ENCODE results near the gene ENAM.
"Not testable (repeated sequence)": the region's sequence is repeated elsewhere in the genome, so short reads cannot be mapped to it uniquely, and the experiment has no call there.

The ENAM gene

DNA sequence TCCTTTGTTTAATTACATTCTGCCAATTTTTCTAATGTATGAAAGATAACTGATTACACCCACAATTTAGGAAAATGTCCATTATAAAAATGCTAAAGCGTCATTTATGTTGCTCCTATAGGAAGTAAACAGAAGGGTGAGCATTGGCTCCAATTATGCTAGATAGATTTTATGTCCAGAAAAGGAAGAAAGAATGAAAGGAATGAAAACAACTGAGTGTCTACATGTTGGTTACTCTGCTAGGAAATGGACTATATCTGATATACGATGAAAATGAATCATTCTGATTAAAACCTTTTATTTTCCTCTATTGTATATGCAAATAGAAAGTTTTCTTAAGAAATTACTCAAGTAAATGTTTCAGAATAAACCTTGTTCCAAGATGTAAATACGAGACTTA lies 1.6 kb downstream of the ENAM start:
- no peak for DNase-seq

DNA sequence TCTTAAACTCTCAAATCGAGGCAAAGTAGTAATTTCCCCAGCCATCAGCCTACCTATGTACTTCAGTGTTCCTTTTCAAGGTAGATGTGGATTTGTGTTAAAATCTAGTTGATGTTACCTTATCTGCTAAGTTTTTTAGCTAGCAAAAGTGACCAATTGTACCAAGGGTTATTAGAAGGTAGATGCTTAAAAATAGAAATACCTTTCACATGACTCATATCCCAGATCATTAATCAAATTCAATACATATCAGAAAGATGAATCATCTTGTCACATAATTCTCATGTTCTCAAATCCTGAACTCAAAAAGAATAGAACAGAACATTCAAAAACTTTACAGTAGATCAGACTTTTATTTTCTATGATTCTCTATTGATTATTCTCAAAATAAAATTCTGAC lies 3.5 kb downstream of the ENAM start:
- no peak for DNase-seq

DNA sequence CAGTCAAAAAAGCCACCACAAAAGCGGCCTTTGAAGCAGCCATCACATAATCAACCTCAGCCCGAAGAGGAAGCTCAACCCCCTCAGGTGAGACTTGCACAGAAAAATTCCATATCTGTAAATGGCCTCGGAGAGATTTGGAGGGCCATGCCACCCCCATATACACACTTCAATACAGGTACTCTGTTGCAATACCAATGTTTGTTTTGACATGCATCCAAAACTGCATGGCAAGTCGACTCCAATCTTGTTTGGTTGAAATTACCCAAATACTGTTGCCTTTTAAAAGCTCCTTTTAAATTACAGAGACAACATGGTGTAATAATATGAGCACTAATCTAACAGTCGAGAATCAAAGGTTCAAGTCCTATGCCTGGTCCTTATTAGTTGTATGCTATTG lies 5.9 kb downstream of the ENAM start:
- no peak for DNase-seq

DNA sequence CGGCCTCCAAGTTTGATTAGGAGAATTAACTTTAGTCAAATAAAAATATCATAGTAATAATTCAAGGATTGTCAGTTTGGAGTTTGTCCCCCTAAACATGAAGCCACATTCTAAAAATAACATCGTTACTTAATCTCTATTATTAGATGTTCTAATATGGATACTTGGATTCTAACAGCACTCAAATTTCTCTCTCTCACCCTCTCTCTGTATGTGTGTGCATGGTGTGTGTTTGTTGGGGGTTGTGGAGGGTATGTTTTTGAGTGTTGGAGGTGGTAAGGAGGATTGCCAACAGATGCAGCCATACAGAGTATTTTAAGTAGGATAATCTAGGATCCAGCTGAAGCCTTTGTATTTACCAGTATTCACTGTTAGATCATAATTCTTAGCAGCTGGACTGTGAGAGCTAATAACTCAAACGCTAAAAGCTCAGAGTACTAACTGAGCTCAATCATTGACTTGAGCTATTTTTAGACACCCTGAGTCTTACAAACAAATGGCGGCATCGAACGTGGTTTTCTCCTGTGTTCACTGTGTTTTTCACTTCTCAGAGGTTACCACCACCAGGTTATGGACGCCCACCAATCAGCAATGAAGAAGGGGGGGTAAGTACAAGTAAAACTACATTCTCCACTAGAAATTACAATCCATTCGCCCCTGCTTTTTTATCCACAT lies 8.8 kb downstream of the ENAM start:
- DNase-seq, result no peak

DNA sequence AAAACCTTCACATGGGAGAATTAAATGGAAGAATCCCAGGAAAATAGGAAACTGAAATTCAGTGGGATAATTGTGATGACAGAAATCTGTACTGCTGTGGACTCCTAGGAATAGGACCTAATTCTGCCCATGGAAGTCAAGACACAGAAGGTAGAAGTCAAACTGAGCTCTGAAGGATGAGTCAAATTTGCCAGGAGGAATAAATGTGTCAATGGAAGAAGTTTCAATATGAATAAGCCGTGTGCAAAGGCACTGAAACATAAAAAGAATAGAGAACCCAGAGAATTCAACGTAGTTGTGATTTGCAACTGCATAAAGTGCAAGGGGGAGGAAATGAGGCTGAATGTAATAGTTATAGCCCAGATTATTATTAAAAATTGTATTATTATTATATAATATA lies 11.6 kb downstream of the ENAM start:
- DNase-seq, result no peak

DNA sequence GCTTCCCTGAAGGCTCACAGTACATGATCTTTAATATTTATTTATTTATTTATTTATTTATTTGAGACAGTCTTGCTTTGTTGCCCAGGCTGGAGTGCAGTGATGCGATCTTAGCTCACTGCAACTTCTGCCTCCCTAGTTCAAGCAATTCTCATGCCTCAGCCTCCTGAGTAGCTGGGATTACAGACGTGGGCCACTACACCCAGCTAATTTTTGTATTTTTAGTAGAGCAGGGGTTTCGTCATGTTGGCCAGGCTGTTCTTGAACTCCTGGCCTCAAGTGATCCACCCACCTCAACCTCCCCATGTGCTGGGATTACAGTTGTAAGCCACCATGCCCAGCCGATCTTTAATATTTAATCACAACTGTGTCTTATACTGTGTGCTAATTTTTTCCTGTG lies 22.2 kb downstream of the ENAM start:
- not testable (repeated sequence) for DNase-seq

DNA sequence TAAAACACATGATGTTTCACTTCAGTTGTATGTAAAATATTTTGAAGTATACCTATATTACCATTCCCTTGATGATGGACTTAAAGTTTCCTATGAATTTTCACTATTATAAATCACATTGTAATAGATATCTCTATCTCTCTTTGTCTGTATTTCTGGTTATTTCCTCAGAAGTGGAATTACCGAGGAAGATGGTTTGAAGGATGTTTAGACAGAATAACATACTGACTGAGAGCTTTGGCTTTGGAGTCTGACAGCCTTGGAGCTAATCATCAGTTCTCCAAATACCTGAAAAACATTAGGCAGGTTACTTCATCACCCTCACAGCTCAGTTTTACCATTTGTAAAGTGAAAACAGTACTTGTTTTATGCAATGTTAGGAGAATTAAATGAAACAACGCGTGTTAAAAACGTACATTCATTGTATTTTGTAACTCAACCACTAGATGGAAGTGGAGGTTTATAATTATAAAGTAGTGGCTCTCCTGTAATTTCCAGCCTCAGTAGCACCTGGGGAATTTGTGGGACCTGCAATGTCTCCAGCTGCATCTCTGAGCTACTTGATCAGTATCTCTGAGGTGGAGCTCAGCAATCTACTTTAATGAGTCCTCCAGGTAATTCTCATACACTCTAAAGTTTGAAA lies 23.4 kb downstream of the ENAM start:
- no peak for DNase-seq

DNA sequence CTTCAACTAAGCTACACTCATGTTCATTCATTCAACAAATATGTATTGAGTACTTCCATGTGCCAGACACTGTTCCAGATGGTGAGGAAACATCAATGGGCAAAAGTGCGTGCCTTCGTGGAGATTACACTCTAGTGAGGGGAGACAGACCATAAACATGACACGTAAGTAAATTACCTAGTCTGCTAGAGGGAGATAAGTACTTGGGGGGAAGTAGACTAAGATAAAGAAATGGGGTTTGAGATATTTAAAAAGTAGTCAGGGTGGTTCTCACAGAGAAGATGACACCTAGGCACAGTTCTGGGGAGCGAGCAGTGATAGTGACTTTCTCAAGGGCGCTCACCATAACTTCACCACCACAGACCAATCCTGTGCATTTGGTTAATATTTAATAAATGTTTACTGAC lies 26.1 kb downstream of the ENAM start:
- DNase-seq, result no peak

DNA sequence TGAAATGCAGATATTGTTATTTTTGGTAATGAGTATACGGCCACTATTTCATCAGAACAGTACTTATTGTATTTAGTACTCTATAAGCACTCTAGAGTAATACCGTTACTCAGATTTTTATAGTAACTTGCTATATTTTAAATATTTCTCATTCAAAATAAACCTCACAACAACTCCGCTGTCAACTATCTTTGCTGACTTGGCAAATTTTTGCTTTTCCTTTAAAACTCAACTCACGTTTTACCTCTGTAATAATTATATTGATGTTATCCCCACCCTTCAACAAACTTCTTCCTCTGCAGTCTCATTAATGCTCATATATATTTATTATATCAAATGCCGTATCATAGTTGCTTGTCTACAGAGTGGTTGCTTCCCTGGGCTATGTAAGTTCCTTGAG lies 28.8 kb downstream of the ENAM start:
- no peak for DNase-seq

DNA sequence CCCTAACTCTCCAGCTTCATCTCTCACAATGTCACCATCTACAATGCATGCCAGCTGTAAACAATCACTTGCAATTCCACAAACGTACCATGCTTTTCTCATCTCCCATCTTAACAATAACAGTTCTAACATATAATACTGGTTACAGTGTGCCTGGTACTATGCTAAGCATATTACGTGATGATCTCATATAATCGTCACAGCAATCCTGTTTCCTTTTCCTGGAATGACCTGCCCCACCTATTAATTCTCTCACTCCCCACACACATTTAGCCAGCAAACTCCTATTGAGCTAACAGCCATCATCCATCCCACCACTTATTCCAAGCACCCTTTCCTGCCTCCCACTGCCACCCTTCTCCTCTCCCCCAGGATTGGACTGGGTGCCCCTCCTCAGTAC lies 29.9 kb downstream of the ENAM start:
- no peak for DNase-seq

DNA sequence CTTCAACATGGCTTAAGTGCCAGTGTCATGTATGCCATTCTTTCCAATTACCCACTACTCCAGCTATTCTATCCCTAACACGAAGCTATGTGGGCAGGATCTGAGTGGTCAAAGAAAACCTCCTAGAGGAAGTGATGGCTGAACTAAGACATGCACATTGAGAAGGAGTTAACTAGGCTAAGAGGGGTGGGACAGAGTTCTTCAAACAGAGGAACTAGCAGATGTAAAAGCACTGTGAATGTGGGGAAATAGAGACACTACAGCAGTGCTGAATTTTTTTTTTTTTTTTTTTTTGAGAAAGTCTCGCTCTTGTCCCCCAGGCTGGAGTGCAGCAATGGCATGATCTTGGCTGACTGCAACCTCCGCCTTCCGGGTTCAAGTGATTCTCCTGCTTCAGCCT lies 31.6 kb downstream of the ENAM start:
- no peak for DNase-seq

DNA sequence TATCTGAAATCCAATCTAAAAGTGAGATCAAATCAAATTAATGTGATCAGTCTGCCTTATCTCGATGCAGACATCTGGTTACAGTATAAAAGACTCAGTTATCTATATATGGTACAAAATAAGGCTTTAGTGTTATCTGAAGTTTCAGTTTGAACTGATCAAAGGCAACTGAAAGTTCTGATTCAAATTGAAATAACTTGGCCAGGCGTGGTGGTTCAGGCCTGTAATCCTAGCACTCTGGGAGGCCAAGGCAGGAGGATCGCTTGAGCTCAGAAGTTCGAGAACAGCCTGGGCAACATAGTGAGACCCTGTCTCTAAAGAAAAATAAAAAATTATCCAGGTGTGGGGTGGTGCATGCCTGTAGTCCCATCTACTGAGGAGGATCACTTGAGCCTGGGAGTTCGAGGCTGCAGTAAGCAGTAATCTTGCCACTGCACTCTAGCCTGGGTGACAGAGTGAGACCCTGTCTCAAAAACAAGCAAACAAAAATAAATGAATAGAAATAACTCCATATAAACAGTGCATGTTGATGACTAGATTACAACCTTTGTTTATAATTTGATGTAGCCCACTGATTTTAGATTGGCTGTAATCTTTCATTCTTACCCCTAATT lies 32.9 kb downstream of the ENAM start:
- not testable (repeated sequence) for DNase-seq

DNA sequence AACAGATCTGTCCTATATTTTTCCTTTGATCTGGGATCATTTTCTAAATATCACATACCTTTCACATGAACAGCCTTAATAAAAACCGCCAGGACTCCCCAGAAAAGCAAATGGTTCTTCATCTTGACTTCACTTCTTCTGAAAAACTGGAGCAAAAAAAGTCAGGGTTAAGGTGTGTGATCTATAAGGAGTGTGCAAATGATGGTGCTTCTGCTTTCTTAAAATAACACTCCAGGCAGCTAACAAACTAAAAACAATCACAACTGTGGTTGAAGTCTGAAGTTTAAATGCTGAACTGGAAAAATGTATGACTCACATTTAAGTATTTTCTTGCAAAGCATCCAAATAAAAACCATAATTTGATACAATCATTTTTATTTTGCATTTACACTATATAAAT lies 37.8 kb downstream of the ENAM start, which contains the start of gene JCHAIN:
Gene JCHAIN, minus strand, starts transcription at position 140 of the 400 bp plus-strand sequence. Its CDS starts 18 bp downstream, at position 122.
- DNase-seq, result no peak

DNA sequence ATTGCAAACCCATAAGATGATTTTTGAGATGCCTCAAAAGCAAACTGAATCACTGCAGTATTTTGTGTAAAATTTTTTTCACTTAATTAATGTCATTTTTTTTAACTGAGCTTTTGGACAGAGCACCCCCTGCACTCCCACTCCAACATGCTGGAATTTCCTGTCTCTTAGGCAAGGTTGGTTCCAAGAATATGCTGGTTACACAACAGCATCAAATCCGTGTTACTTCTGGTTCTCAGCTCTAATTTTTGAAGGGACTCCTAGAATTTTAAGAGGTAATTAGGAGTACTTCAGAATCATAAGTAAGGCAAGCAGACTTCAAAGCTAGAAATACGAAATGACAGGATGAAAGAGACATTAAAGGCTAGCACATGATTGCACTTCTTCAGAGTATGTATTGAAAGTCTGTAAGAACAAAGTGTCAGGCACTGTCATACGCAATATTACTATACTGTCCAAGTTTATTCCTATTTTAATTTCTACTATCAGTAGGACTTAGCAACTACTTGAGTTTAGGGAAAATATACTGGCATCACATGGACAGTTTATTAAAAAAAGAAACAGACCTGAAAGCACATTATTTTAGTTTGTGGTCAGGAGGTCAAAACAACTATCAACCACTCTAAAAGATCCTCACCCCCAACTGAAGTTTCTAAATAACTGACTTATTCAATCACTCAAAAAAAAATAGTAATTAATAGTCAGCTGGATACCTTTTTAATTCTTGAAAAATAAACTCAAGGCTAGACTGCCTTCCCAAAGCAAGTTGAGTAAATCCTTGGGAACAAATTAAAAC lies 39.4 kb downstream of the ENAM start:
- no peak for DNase-seq

DNA sequence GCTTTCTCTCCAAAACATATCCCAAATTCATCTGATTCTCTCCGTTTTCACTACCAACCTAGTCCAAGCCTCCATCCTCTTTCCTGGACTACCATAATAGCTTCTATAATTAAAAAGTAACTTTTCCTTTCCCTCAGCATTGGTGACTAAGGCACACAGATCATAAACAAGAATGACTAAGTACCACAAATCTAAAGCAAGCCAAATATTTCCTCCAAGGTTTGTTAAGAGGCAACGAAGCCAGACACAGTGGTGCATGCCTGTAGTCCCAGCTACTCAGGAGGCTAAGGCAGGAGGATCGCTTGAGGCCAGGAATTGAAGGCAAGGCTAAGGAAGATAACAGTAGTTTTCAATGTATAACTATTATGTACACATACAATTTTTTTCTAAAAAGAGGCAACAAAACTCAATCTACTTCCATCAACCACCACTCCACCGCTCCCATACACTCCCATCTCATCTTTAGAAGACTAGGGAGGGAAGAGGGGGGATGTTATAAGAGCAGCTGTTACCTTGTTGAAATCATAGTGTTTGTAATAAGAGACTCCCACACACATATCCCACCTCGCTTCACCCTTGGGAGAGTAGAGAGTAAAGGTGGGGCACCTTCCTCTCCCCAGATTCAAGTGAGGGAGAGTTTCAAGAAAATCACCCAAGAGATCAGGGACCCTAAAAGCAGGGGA lies 41.9 kb downstream of the ENAM start:
- DNase-seq, result no peak

DNA sequence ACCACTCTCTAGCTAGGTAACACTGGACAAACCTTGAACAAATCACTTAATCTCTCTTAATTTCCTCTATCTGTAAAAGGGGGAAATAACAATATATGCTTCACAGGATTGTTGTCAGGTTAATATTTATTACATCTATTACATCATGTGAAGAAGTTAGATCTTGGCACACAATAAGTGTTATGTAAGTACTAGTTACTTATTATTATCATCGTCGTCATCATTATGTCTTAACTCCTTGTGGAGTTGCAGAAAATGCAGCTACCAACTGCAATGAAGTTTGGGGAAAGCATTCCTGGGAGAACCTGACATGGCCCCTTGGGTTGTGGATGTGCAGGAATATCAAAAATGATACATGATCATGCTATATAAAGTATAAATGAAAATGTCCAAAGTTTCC lies 42.5 kb downstream of the ENAM start:
- no peak for DNase-seq

DNA sequence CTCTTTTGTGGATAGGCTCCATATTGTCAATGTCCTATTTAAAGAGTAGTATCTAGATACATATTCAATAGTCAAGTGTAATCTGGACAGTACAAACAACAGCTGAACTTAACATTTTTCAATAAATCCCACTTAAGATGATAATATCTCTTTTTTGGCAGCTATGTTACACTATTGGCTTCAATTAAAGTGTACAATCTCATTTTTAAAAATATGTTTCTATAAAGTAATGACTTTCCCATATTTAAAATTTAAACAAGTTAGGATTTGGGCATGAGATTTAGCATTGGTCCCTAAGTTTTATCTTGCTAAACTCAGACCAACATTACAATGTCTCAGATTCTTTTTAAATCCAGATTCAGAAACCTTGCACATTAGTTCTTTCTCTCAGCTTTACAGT lies 45.6 kb downstream of the ENAM start:
- DNase-seq, result no peak

DNA sequence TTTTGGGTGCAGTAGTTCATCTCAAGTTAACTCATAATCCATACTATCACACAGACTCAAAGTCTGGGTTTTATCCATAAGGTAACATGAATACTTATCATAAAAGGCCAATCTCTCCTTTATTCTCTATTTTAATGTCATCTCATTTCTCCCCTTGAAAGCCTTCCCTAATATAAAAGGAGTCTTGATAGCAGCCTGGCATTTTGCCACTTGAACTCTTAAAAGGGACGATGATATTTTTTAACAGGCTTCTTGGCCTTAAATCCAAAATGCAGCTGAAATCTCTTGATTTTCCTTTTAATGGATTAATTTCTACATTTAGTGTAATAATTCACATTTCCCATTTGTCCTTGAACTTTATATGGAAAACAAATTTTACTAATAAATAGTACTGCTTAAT lies 46.2 kb downstream of the ENAM start:
- DNase-seq, result no peak

DNA sequence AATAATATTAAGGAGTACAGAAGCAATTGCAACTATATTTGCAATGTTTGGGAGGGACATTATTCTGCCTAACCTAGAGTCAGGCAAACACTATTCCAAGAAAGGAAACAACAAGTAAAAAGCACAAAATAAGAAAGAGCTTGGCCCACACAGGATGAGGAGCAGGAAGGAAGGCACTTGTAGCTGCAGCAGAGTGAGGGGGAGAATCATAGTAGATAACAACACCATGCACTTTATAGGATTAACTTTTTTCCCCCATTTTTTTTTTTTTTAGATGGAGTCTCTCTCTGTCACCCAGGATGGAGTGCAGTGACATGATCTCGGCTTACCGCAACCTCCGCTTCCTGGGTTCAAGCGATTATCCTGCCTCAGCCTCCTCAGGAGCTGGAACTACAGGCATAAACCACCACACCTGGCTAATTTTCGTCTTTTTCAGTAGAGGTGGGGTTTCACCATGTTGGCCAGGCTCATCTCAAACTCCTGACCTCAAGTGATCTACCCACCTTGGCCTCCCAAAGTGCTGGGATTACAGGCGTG lies 48.1 kb downstream of the ENAM start:
- no peak for DNase-seq

DNA sequence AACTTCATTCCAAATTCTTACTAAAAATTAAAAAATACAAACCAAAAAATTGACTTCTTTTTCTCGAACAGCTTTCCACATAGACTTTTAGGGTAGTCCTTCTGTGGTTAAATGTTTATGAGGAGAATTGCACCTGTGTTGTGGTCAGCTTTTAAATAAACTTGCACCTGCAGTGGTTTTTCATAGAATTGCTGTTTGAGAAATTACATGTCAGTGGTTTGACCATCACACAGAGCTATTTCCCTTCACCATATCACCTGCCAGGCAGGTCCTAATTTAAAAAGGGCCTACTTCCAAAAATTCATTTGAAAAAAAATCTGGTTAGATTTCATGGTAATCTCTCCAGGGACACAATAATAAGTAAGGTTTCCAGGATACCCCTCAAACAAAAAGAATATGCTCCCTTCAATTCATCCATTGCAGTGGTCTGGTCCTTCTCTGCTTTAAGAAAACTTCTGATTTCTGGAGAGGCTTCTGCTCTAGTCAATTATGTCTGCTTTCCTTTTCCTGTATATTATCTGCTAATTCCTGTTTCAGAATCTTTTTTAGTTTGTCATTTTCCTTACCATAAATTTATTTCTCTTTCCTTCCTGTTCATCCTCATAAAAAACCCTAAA lies 49.9 kb downstream of the ENAM start:
- no peak for DNase-seq

DNA sequence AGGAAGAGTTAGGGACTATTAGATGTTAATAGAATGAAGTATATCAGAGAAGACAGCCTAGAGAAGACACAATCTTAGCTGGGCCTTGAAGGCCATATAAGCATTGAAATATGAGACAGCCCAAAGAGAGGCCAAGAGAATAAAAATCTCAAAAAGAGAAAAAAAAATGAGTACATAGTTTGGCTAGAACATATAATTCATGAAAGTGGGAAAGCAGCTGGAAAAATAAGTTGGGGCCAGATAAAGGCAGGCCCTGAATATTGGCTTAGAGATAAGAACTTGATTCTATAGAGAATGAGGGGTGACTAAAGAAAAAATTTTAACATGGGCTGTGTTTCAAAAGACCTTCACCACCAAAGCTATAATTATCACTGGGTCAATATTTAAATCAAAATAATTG lies 52.4 kb downstream of the ENAM start:
- no peak for DNase-seq

DNA sequence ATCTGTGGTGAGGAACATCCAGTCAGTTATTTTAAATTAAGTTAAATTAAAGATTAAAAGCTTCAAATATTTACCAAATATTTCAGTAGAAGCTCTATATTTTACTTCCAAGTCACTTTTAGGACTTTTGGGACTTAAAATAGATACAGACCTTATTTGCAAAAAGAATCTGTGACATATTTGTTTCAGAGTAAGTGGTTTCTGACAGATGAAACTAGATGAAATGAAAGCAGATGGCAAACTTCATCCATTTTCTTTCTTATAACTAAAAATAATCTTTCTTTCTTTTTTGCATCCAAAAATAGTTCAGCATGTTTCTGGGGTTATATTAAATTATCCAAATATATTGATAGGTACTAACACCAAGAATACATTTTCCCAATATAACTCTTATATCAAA lies 53.2 kb downstream of the ENAM start:
- DNase-seq, result no peak

Data from cerebellar nuclear complex (tissue), 1 donor.